Neural progenitor cell (in vitro differentiated cells): Measurements from ENCODE around the gene AMY1C. TPM values are rescaled to one million over a fixed set of nuclear protein-coding genes. Genes with fewer than 3 reads are reported as not detected.
"Not testable (repeated sequence)": the region's sequence is repeated elsewhere in the genome, so short reads cannot be mapped to it uniquely, and the experiment has no call there.

Experiments used
- DNase-seq: peaks from one replicate; pipeline ENCODE4 v3.0.0-alpha.2; 2016; ENCODE audit warnings: low spot score
- H2AFZ ChIP-seq: fragments of 200-600 bp; sonication (generic); replicated peaks from 2 replicates; pipeline ENCODE4 v1.6.1; 2016; ENCODE audit warnings: antibody characterized with exemption
- H3F3A ChIP-seq: fragments of 200-600 bp; sonication (generic); 2 replicates; pipeline ENCODE4 v1.6.1; 2016; ENCODE audit warnings: antibody characterized with exemption, low read depth
- H3K27ac ChIP-seq: fragments of 200-600 bp; sonication (generic); 2 replicates; pipeline ENCODE4 v1.5.1; 2016; ENCODE audit warnings: mild to moderate bottlenecking
- H3K27me3 ChIP-seq: fragments of 200-600 bp; sonication (generic); 2 replicates; pipeline ENCODE4 v1.6.1; 2016; ENCODE audit warnings: mild to moderate bottlenecking, moderate library complexity
- H3K36me3 ChIP-seq: fragments of 200-600 bp; sonication (generic); 2 replicates; pipeline ENCODE4 v1.5.1; 2016
- H3K4me1 ChIP-seq: fragments of 200-600 bp; sonication (generic); 2 replicates; pipeline ENCODE4 v1.6.1; 2016; ENCODE audit warnings: mixed run types
- H3K4me2 ChIP-seq: fragments of 200-600 bp; sonication (generic); 2 replicates; pipeline ENCODE4 v1.6.1; 2016
- H3K4me3 ChIP-seq: fragments of 200-600 bp; sonication (generic); 2 replicates; pipeline ENCODE4 v1.5.1; 2016
- H3K79me2 ChIP-seq: fragments of 200-600 bp; sonication (generic); 2 replicates; pipeline ENCODE4 v1.6.1; 2016; ENCODE audit warnings: low read depth
- H3K9ac ChIP-seq: fragments of 200-600 bp; sonication (generic); 2 replicates; pipeline ENCODE4 v1.6.1; 2016
- H3K9me3 ChIP-seq: fragments of 200-600 bp; sonication (generic); 2 replicates; pipeline ENCODE4 v1.5.1; 2016; ENCODE audit warnings: low read depth
- H4K20me1 ChIP-seq: fragments of 200-600 bp; sonication (generic); 2 replicates; pipeline ENCODE4 v1.6.1; 2016; ENCODE audit warnings: low read depth
- H3K27ac Mint-ChIP-seq: 3 replicates; pipeline ENCODE4 v1.8.0; 2021; ENCODE audit warnings: mixed read lengths
- H3K27me3 Mint-ChIP-seq: 2 replicates; pipeline ENCODE4 v1.8.0; 2022; ENCODE audit warnings: low read depth, mild to moderate bottlenecking, inconsistent platforms, moderate library complexity, mixed read lengths; ENCODE audit not compliant: insufficient read depth
- H3K36me3 Mint-ChIP-seq: 3 replicates; pipeline ENCODE4 v1.8.0; 2021; ENCODE audit warnings: mixed read lengths
- H3K4me1 Mint-ChIP-seq: 3 replicates; pipeline ENCODE4 v1.8.0; 2021; ENCODE audit warnings: mixed read lengths
- H3K4me3 Mint-ChIP-seq: 3 replicates; pipeline ENCODE4 v1.8.0; 2021; ENCODE audit warnings: mild to moderate bottlenecking, moderate library complexity, mixed read lengths
- H3K9me3 Mint-ChIP-seq: 3 replicates; pipeline ENCODE4 v1.8.0; 2020; ENCODE audit warnings: mixed read lengths
- CTCF ChIP-seq: fragments of 200-600 bp; sonication (generic); IDR thresholded peaks from 2 replicates; pipeline ENCODE4 v1.5.1; 2017; ENCODE audit warnings: antibody characterized with exemption, mild to moderate bottlenecking
- EZH2 ChIP-seq: fragments of 200-600 bp; sonication (generic); IDR thresholded peaks from 2 replicates; pipeline ENCODE4 v1.6.1; 2017; ENCODE audit warnings: antibody characterized with exemption, mild to moderate bottlenecking, moderate library complexity
- EZH2phosphoT487 ChIP-seq: fragments of 200-600 bp; sonication (generic); IDR thresholded peaks from 2 replicates; pipeline ENCODE4 v1.6.1; 2017; ENCODE audit warnings: antibody characterized with exemption
- total RNA-seq: library from RNA; depleted of rRNA; stranded (reverse); fragments of >200 nt; gene quantifications from 2 replicates; pipeline ENCODE4 v1.2.3, GENCODE V29; 2015; ENCODE audit warnings: low replicate concordance

The AMY1C gene
- total RNA-seq, 1 donor from 2014 or later: not detected

- not testable (repeated sequence) for H3K27ac ChIP-seq, H3K4me1 ChIP-seq, H3K4me1 Mint-ChIP-seq, H3K79me2 ChIP-seq, H4K20me1 ChIP-seq, H3K9me3 ChIP-seq, H3K27ac Mint-ChIP-seq, H3K4me2 ChIP-seq, H2AFZ ChIP-seq, H3K36me3 Mint-ChIP-seq, H3K9ac ChIP-seq, H3K4me3 Mint-ChIP-seq, H3K27me3 Mint-ChIP-seq, H3F3A ChIP-seq, H3K36me3 ChIP-seq, H3K27me3 ChIP-seq, H3K9me3 Mint-ChIP-seq, DNase-seq, H3K4me3 ChIP-seq
These were observed 5.2 kb upstream of the AMY1C start for GRCh38 chr1:103744449-103744848.

- not testable (repeated sequence) for H3K9me3 ChIP-seq, H2AFZ ChIP-seq, H3K4me2 ChIP-seq, H3K4me3 ChIP-seq, H3K9me3 Mint-ChIP-seq, H3K79me2 ChIP-seq, H3K27ac ChIP-seq, H3K27me3 Mint-ChIP-seq, H3K9ac ChIP-seq, H3K4me1 Mint-ChIP-seq, H3K27ac Mint-ChIP-seq, DNase-seq, H3K4me3 Mint-ChIP-seq, H3K36me3 ChIP-seq, H3K27me3 ChIP-seq, H3K4me1 ChIP-seq, H3F3A ChIP-seq, H4K20me1 ChIP-seq, H3K36me3 Mint-ChIP-seq
These were observed 4.7 kb upstream of the AMY1C start for GRCh38 chr1:103745040-103745439.

- not testable (repeated sequence) for H2AFZ ChIP-seq, H3K27ac ChIP-seq, H3K4me3 ChIP-seq, H3K27ac Mint-ChIP-seq, H3K9ac ChIP-seq, H3K9me3 Mint-ChIP-seq, H3K79me2 ChIP-seq, H3F3A ChIP-seq, H3K4me3 Mint-ChIP-seq, H3K36me3 Mint-ChIP-seq, H4K20me1 ChIP-seq, DNase-seq, H3K27me3 ChIP-seq, H3K9me3 ChIP-seq, H3K4me2 ChIP-seq, H3K4me1 ChIP-seq, H3K27me3 Mint-ChIP-seq, H3K36me3 ChIP-seq, H3K4me1 Mint-ChIP-seq
These were observed 1.4 kb upstream of the AMY1C start for GRCh38 chr1:103748273-103748672.

- H3K9me3 ChIP-seq: no peaks in the 10 kb centered on the region
These were observed 12.2 kb downstream of the AMY1C start for GRCh38 chr1:103761896-103762295.

GRCh38 chr1:103779932-103780331 is 30.2 kb downstream of the AMY1C start:
- Histone ChIP-seq H3F3A (no peaks in the 10 kb centered on the region), H2AFZ (no peak overlapping the region), H3K27ac (no peak overlapping the region), H4K20me1 (no peaks in the 10 kb centered on the region), H3K4me2 (no peak overlapping the region), H3K4me1 (no peaks in the 10 kb centered on the region), H3K9ac (no peak overlapping the region), H3K27me3 (no peaks in the 10 kb centered on the region), H3K79me2 (no peaks in the 10 kb centered on the region), H3K36me3 (no peaks in the 10 kb centered on the region), H3K9me3 (peaks cover 3% of the 10 kb centered on the region), H3K4me3 (no peak overlapping the region)
- Mint-ChIP-seq H3K36me3 (no peaks in the 10 kb centered on the region), H3K27ac (no peak overlapping the region), H3K4me1 (no peaks in the 10 kb centered on the region), H3K9me3 (no peaks in the 10 kb centered on the region), H3K4me3 (no peak overlapping the region), H3K27me3 (no peaks in the 10 kb centered on the region)
- DNase-seq: no peak
- TF ChIP-seq EZH2phosphoT487 (no peak), EZH2 (no peak), CTCF (no peak)

More at GRCh38 chr1:103761896-103762295, 12.2 kb downstream of the AMY1C start:
- H3K4me1 Mint-ChIP-seq: no peaks in the 10 kb centered on the region
- no peaks in the 10 kb centered on the region for H3F3A ChIP-seq
- no peaks in the 10 kb centered on the region for H3K36me3 Mint-ChIP-seq
- H3K4me3 Mint-ChIP-seq: no peak overlapping the region
- no peaks in the 10 kb centered on the region for H3K36me3 ChIP-seq
- no peak overlapping the region for H3K9ac ChIP-seq
- H4K20me1 ChIP-seq: no peaks in the 10 kb centered on the region
- H3K27ac Mint-ChIP-seq: no peak overlapping the region
- no peak overlapping the region for H2AFZ ChIP-seq
- TF ChIP-seq EZH2phosphoT487 (no peak), EZH2 (no peak), CTCF (no peak)
- H3K4me1 ChIP-seq: no peaks in the 10 kb centered on the region
- no peaks in the 10 kb centered on the region for H3K27me3 ChIP-seq
- H3K9me3 Mint-ChIP-seq: no peaks in the 10 kb centered on the region
- H3K79me2 ChIP-seq: no peaks in the 10 kb centered on the region
- no peak overlapping the region for H3K27ac ChIP-seq
- H3K4me3 ChIP-seq: no peak overlapping the region
- DNase-seq: no peak
- H3K27me3 Mint-ChIP-seq: peaks cover 2% of the 10 kb centered on the region
- no peak overlapping the region for H3K4me2 ChIP-seq
